K562 (cell line): ENCODE results near the gene SCUBE2.
"Not testable (repeated sequence)": the region's sequence is repeated elsewhere in the genome, so short reads cannot be mapped to it uniquely, and the experiment has no call there.

ENCODE experiments used
- CEBPB ChIP-seq: fragments of 450-650 bp; IDR thresholded peaks from 2 replicates; pipeline ENCODE4 v1.6.1; 2016; ENCODE audit warnings: missing genetic modification characterization, missing compliant biosample characterization
- ESRRA ChIP-seq: fragments of 450-650 bp; IDR thresholded peaks from 2 replicates; pipeline ENCODE4 v1.6.1; 2014; ENCODE audit warnings: low read depth, mild to moderate bottlenecking, moderate library complexity, borderline replicate concordance
- NFIC ChIP-seq: fragments of 450-650 bp; IDR thresholded peaks from 2 replicates; pipeline ENCODE4 v1.6.1; 2017; ENCODE audit warnings: mild to moderate bottlenecking, inconsistent platforms
- ZNF277 ChIP-seq: fragments of 250-450 bp; sonication (Bioruptor Pico); IDR thresholded peaks from 2 replicates; pipeline ENCODE4 v1.8.0; 2022; ENCODE audit warnings: inconsistent platforms, mild to moderate bottlenecking, moderate library complexity, borderline replicate concordance

- TF ChIP-seq ZNF277 (CRISPR knock-in tag); ESRRA; NFIC: not testable (repeated sequence)
- peak; percentile 42; the same call in 1 of the 2 replicates for TF ChIP-seq CEBPB (tag)
These were observed 7.1 kb upstream of the SCUBE2 start for GRCh38 chr11:9098455-9098854.
